ENCODE data around the gene NRSN1. TPM values are rescaled to one million over a fixed set of nuclear protein-coding genes. Genes with fewer than 3 reads are reported as not detected.

NRSN1 gene
- total and polyA plus RNA-seq, 5 experiments from 2014 or later = not detected

DNA sequence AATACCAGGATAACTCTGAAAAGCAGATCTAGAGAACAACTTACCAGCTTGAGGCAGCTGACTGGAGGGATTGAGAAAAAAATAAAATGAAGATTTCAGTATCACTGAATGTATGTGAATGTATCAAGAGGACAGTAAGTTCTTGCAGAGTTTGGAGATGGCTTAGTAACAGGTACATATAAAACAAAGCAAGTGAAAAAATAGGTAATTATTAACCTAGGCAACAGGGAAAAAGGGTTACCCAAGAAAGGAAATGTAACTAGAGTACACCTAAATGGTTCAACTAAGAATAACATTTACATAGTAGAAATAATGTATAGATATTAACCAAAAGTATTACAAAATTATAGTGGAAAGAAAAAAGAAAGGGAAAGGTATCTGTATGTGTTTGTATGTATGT is 67.3 kb downstream of the NRSN1 start:
- Mint-ChIP-seq H3K9me3 (no peaks in the 10 kb centered on the region), H3K36me3 (no peaks in the 10 kb centered on the region), H3K27me3 (peaks cover 15 to 43% (median 21%) of the 10 kb centered on the region in 5 donors), H3K27ac (no peak overlapping the region), H3K4me1 (no peaks in the 10 kb centered on the region), H3K4me3 (no peak overlapping the region)
- POLR2A ChIA-PET = no interaction called here
- DNase-seq (no peak), ATAC-seq (no peak)

- Mint-ChIP-seq H3K36me3 (peaks cover 0 to 5% (median 0%) of the 10 kb centered on the region in 3 donors), H3K4me3 (no peak overlapping the region), H3K27ac (no peak overlapping the region), H3K4me1 (no peaks in the 10 kb centered on the region), H3K27me3 (peaks cover 19 to 52% (median 21%) of the 10 kb centered on the region in 5 donors), H3K9me3 (no peaks in the 10 kb centered on the region)
- DNase-seq (no peak), ATAC-seq (no peak)
- POLR2A ChIA-PET = no interaction called here
Observed at GRCh38 chr6:24194978-24195700, 69.1 kb downstream of the NRSN1 start.

DNA sequence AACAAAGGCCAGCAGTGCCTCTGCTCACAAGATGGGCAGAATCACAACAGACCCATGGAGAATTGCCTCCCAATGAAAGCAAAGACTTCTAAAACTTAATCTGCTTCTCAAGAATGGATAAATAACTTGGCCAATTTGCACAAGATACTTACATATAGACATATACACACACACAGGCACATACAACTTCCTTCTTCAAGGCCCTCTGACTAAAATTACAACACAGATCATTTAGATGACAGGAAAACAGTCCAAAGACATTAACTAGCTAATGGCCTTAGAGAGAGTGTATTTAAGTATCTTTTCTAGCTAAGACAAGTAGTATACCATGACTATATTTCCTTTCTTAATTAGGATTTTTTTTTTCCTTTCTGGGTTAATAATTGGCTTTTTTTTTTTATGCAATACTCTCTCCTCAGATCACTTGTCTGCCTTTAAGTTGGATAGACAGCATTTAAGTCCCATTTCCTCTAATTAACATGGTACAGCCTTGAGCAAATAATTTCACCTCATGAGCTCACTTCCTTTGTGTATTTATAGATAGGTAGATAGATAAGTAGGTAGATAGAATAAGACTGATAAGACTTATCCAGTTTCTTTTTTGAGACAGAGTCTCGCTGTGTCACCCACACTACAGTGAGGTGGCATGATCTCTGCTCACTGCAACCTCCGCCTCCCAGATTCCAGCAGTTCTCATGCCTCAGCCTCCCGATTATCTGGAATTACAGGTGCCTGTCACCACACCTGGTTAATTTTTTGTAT is 70.0 kb downstream of the NRSN1 start:
- Mint-ChIP-seq H3K4me3 (no peak overlapping the region), H3K27me3 (peaks cover 21 to 61% (median 21%) of the 10 kb centered on the region in 5 donors), H3K36me3 (peaks cover 0 to 5% (median 0%) of the 10 kb centered on the region in 3 donors), H3K27ac (no peak overlapping the region), H3K9me3 (peaks cover 0 to 2% (median 0%) of the 10 kb centered on the region in 9 donors), H3K4me1 (no peaks in the 10 kb centered on the region)
- POLR2A ChIA-PET = no interaction called here
- no peak for DNase-seq
- no peak for ATAC-seq

Other genes with a start within 250 kb of the NRSN1 start
- gene DCDC2, start 231.8 kb downstream of the NRSN1 start, total RNA-seq = not detected
- not detected for gene DCDC2, start 231.8 kb downstream of the NRSN1 start, polyA plus RNA-seq

Data from naive thymus-derived CD8-positive, alpha-beta T cell (primary cell).